Hepatocyte (in vitro differentiated cells): ENCODE measurements around the gene PRDM11. TPM values are rescaled to one million over a fixed set of nuclear protein-coding genes. Genes with fewer than 3 reads are reported as not detected.

Source experiments
- DNase-seq: peaks from one replicate; pipeline ENCODE4 v3.0.0-alpha.2; 2016; ENCODE audit warnings: low spot score
- H2AFZ ChIP-seq: fragments of 200-600 bp; sonication (generic); 2 replicates; pipeline ENCODE4 v1.6.0; 2016; ENCODE audit warnings: antibody characterized with exemption, mild to moderate bottlenecking
- H3K27ac ChIP-seq: fragments of 200-600 bp; sonication (generic); 2 replicates; pipeline ENCODE4 v1.5.1; 2016; ENCODE audit warnings: mild to moderate bottlenecking
- H3K27me3 ChIP-seq: fragments of 200-600 bp; sonication (generic); 2 replicates; pipeline ENCODE4 v1.6.1; 2016
- H3K36me3 ChIP-seq: fragments of 200-600 bp; sonication (generic); replicated peaks from 2 replicates; pipeline ENCODE4 v1.5.1; 2016; ENCODE audit warnings: low read depth; ENCODE audit not compliant: insufficient read depth
- H3K4me1 ChIP-seq: fragments of 200-600 bp; sonication (generic); 2 replicates; pipeline ENCODE4 v1.5.1; 2016; ENCODE audit warnings: mild to moderate bottlenecking, moderate library complexity; ENCODE audit not compliant: insufficient read depth
- H3K4me2 ChIP-seq: fragments of 200-600 bp; sonication (generic); 2 replicates; pipeline ENCODE4 v1.6.0; 2016
- H3K4me3 ChIP-seq: fragments of 200-600 bp; sonication (generic); 2 replicates; pipeline ENCODE4 v1.5.1; 2016; ENCODE audit warnings: mild to moderate bottlenecking
- H3K79me2 ChIP-seq: fragments of 200-600 bp; sonication (generic); 2 replicates; pipeline ENCODE4 v1.6.0; 2017; ENCODE audit warnings: mild to moderate bottlenecking
- H3K9me2 ChIP-seq: fragments of 200-600 bp; sonication (generic); replicated peaks from 2 replicates; pipeline ENCODE4 v1.6.0; 2017; ENCODE audit warnings: mild to moderate bottlenecking; ENCODE audit not compliant: insufficient read depth
- H3K9me3 ChIP-seq: fragments of 200-600 bp; sonication (generic); 2 replicates; pipeline ENCODE4 v1.5.1; 2016; ENCODE audit warnings: low read depth, mild to moderate bottlenecking
- H4K20me1 ChIP-seq: fragments of 200-600 bp; sonication (generic); 2 replicates; pipeline ENCODE4 v1.6.0; 2016; ENCODE audit warnings: mild to moderate bottlenecking; ENCODE audit not compliant: insufficient read depth, poor library complexity, severe bottlenecking
- CTCF ChIP-seq: fragments of 200-600 bp; sonication (generic); IDR thresholded peaks from 2 replicates; pipeline ENCODE4 v1.5.1; 2016; ENCODE audit warnings: antibody characterized with exemption, mild to moderate bottlenecking; ENCODE audit not compliant: poor library complexity
- EZH2 ChIP-seq: fragments of 200-600 bp; sonication (generic); IDR thresholded peaks from 2 replicates; pipeline ENCODE4 v1.6.1; 2016; ENCODE audit warnings: antibody characterized with exemption, mild to moderate bottlenecking, borderline replicate concordance
- EZH2phosphoT487 ChIP-seq: fragments of 200-600 bp; sonication (generic); IDR thresholded peaks from one replicate; pipeline ENCODE4 v1.6.1; 2018; ENCODE audit warnings: antibody characterized with exemption, mild to moderate bottlenecking, low read depth, moderate library complexity; ENCODE audit not compliant: unreplicated experiment, severe bottlenecking
- WGBS: methylation state at CpG from one replicate; pipeline ENCODE4 v1.1.6; 2016; ENCODE audit warnings: low lambda C conversion rate; ENCODE audit errors: missing lambda C conversion rate; 5-methylcytosine and 5-hydroxymethylcytosine counted together
- polyA plus RNA-seq: library from polyadenylated mRNA; unstranded; fragments of >200 nt; fragmentation: Nextera tagmentation; extraction: Ambion mirVana; gene quantifications from 2 replicates; pipeline ENCODE4 v1.2.1, GENCODE V29; 2016
- total RNA-seq: library from RNA; depleted of rRNA; stranded (reverse); fragments of >200 nt; gene quantifications from 2 replicates; pipeline ENCODE4 v1.2.3, GENCODE V29; 2014

PRDM11 gene
- total and polyA plus RNA-seq, 2 experiments from 2014 or later = 11.2 to 15.0 TPM

- Histone ChIP-seq H3K79me2 (peaks cover 34% of the 10 kb centered on the region), H3K36me3 (no peaks in the 10 kb centered on the region), H3K4me2 (peak overlapping the region; percentile 99), H3K9me2 (no peaks in the 10 kb centered on the region), H4K20me1 (no peaks in the 10 kb centered on the region), H3K27ac (peak overlapping the region; percentile 98), H3K4me1 (peaks cover 38% of the 10 kb centered on the region), H3K4me3 (peak overlapping the region; percentile 78), H3K27me3 (no peaks in the 10 kb centered on the region), H3K9me3 (no peaks in the 10 kb centered on the region), H2AFZ (peak overlapping the region; percentile 83)
- TF ChIP-seq CTCF (no peak), EZH2 (no peak), EZH2phosphoT487 (no peak)
- peak; percentile 93 for DNase-seq
- WGBS = 3% methylated on average over 15 of the region's 33 CpGs
These were observed 34.4 kb downstream of the PRDM11 start for GRCh38 chr11:45180848-45181192.

GRCh38 chr11:45181193-45181888, 34.9 kb downstream of the PRDM11 start:
- WGBS = 46% methylated on average over 24 of the region's 25 CpGs
- Histone ChIP-seq H3K4me1 (peaks cover 38% of the 10 kb centered on the region), H3K9me2 (no peaks in the 10 kb centered on the region), H3K27me3 (no peaks in the 10 kb centered on the region), H3K79me2 (peaks cover 34% of the 10 kb centered on the region), H3K4me3 (peak overlapping the region; percentile 78), H2AFZ (peak overlapping the region; percentile 83), H3K9me3 (no peaks in the 10 kb centered on the region), H4K20me1 (no peaks in the 10 kb centered on the region), H3K4me2 (peak overlapping the region; percentile 99), H3K36me3 (no peaks in the 10 kb centered on the region), H3K27ac (peak overlapping the region; percentile 98)
- DNase-seq = no peak
- no peak for TF ChIP-seq EZH2
- TF ChIP-seq EZH2phosphoT487 = no peak
- no peak for TF ChIP-seq CTCF

- H3K9me3 ChIP-seq = no peaks in the 10 kb centered on the region
- no peak overlapping the region for H2AFZ ChIP-seq
- H3K4me3 ChIP-seq = no peak overlapping the region
- no peak for DNase-seq
- TF ChIP-seq EZH2phosphoT487 = no peak
- no peak for TF ChIP-seq CTCF
- TF ChIP-seq EZH2 = no peak
- H4K20me1 ChIP-seq = no peaks in the 10 kb centered on the region
- WGBS = 90% methylated on average over 14 of the region's 14 CpGs
- H3K27ac ChIP-seq = peak overlapping the region; percentile 98
- no peaks in the 10 kb centered on the region for H3K27me3 ChIP-seq
- peak overlapping the region; percentile 99 for H3K4me2 ChIP-seq
- peaks cover 34% of the 10 kb centered on the region for H3K79me2 ChIP-seq
- H3K36me3 ChIP-seq = no peaks in the 10 kb centered on the region
- H3K9me2 ChIP-seq = no peaks in the 10 kb centered on the region
- H3K4me1 ChIP-seq = peaks cover 35% of the 10 kb centered on the region
These were observed 35.6 kb downstream of the PRDM11 start for GRCh38 chr11:45181889-45182550.
